ENCODE data around the gene KCNT2.

DNA sequence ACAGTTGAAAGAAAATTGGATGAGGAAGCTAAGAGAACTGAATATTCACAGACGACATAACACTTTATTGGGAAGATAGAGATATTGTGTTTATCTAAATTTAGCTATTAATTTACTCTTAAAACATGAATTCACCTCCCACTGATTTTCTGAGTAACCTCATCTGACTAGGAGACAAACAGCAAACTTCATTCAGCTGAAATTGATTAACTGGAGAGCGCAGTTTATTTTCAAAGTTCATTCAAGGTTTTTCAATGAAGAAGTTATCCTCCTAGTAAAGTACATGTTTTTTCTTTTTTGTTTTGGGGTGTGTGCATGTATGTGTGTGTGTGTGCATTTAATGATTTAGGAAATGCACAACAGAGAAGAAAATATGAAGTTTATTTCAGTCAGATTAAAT, 215.0 kb downstream of the KCNT2 start:
- TF ChIP-seq EZH2phosphoT487 (IDR thresholded peaks at IDR 0.05; ENCODE audit: insufficient read depth, low read depth): no peak
- TF ChIP-seq EZH2 (IDR thresholded peaks at IDR 0.05; ENCODE audit: insufficient read depth, poor library complexity, severe bottlenecking): no peak
